HCT116 (cell line): ENCODE measurements around the gene NSD2.
"Not testable (repeated sequence)": the region's sequence is repeated elsewhere in the genome, so short reads cannot be mapped to it uniquely, and the experiment has no call there.

Source experiments
- CEBPB ChIP-seq: IDR thresholded peaks from 2 replicates; pipeline ENCODE4 v1.6.1; 2012; ENCODE audit warnings: low read depth
- EZH2 ChIP-seq: fragments of 200-600 bp; sonication (generic); IDR thresholded peaks from 2 replicates; pipeline ENCODE4 v1.6.1; 2017; ENCODE audit warnings: antibody characterized with exemption, mixed run types
- EZH2phosphoT487 ChIP-seq: fragments of 200-600 bp; IDR thresholded peaks from 2 replicates; pipeline ENCODE4 v1.6.1; 2018; ENCODE audit warnings: antibody characterized with exemption, borderline replicate concordance
- JUND ChIP-seq: IDR thresholded peaks from 2 replicates; pipeline ENCODE4 v1.6.1; 2012
- MAX ChIP-seq: IDR thresholded peaks from 2 replicates; pipeline ENCODE4 v1.6.1; 2012
- POLR2A ChIP-seq: IDR thresholded peaks from 2 replicates; pipeline ENCODE4 v1.7.0; 2011; ENCODE audit warnings: borderline replicate concordance; ENCODE audit not compliant: insufficient read depth, insufficient read length; ENCODE audit errors: extremely low read depth
- POLR2AphosphoS5 ChIP-seq: IDR thresholded peaks from 2 replicates; pipeline ENCODE4 v1.6.1; 2011; ENCODE audit warnings: mild to moderate bottlenecking, low read depth, low read length, moderate library complexity
- RAD21 ChIP-seq: IDR thresholded peaks from 2 replicates; pipeline ENCODE4 v1.6.1; 2012; ENCODE audit warnings: low read depth, mild to moderate bottlenecking
- SIN3A ChIP-seq: IDR thresholded peaks from 2 replicates; pipeline ENCODE4 v1.6.1; 2012; ENCODE audit warnings: low read depth
- SRF ChIP-seq: IDR thresholded peaks from 2 replicates; pipeline ENCODE4 v1.6.1; 2012; ENCODE audit warnings: low read depth
- ZNF274 ChIP-seq: fragments of 200-500 bp; sonication (Bioruptor generic); IDR thresholded peaks from 2 replicates; pipeline ENCODE4 v1.6.1; 2014; ENCODE audit warnings: mild to moderate bottlenecking, low read depth, low read length, inconsistent platforms
- TF ChIP-seq, protein P1 (sequence below), 3 experiments: fragments of 200-600 bp in 1 of 3; sonication (generic) in 1 of 3; IDR thresholded peaks in 2 of 3; conservative IDR thresholded peaks in 1 of 3; 2 replicates each; pipeline ENCODE4 v1.5.1; 2012 to 2017; ENCODE audit warnings: low read depth in 2 of 3, low read length in 2 of 3, antibody characterized with exemption in 1 of 3, borderline replicate concordance in 1 of 3, control low read depth in 1 of 3, mild to moderate bottlenecking in 1 of 3, mixed read lengths in 1 of 3, mixed run types in 1 of 3, moderate library complexity in 1 of 3; ENCODE audit not compliant: insufficient read depth in 1 of 3

GRCh38 chr4:1911316-1911715, 40.1 kb downstream of the NSD2 start:
- TF ChIP-seq POLR2AphosphoS5, EZH2phosphoT487, SIN3A, POLR2A, MAX, RAD21, JUND, EZH2, SRF, CEBPB, ZNF274: not testable (repeated sequence)
- TF ChIP-seq, protein P1, sequence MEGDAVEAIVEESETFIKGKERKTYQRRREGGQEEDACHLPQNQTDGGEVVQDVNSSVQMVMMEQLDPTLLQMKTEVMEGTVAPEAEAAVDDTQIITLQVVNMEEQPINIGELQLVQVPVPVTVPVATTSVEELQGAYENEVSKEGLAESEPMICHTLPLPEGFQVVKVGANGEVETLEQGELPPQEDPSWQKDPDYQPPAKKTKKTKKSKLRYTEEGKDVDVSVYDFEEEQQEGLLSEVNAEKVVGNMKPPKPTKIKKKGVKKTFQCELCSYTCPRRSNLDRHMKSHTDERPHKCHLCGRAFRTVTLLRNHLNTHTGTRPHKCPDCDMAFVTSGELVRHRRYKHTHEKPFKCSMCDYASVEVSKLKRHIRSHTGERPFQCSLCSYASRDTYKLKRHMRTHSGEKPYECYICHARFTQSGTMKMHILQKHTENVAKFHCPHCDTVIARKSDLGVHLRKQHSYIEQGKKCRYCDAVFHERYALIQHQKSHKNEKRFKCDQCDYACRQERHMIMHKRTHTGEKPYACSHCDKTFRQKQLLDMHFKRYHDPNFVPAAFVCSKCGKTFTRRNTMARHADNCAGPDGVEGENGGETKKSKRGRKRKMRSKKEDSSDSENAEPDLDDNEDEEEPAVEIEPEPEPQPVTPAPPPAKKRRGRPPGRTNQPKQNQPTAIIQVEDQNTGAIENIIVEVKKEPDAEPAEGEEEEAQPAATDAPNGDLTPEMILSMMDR (IDR thresholded peaks at IDR 0.05 in 2 of 3, conservative IDR thresholded peaks at IDR 0.05 in 1 of 3; ENCODE audit: borderline replicate concordance in 1 of 3, insufficient read depth in 1 of 3, low read depth in 2 of 3, low read length in 2 of 3): not testable (repeated sequence)
